Smooth muscle cell (in vitro differentiated cells): Measurements from ENCODE around the gene GLB1L2. TPM values are rescaled to one million over a fixed set of nuclear protein-coding genes. Genes with fewer than 3 reads are reported as not detected.

Experiments used
- DNase-seq: peaks from one replicate; lab custom pipeline; 2025; ENCODE audit not compliant: unreplicated experiment; lab: John Stamatoyannopoulos, UW
- H2AFZ ChIP-seq: fragments of 200-600 bp; sonication (generic); 2 replicates; pipeline ENCODE4 v1.6.0; 2016; ENCODE audit warnings: antibody characterized with exemption, low read depth, mild to moderate bottlenecking
- H3F3A ChIP-seq: fragments of 200-600 bp; sonication (generic); 2 replicates; pipeline ENCODE4 v1.6.0; 2017; ENCODE audit warnings: antibody characterized with exemption, low read depth
- H3K27ac ChIP-seq: fragments of 200-600 bp; sonication (generic); 2 replicates; pipeline ENCODE4 v1.5.1; 2016; ENCODE audit warnings: low read depth, mild to moderate bottlenecking
- H3K27me3 ChIP-seq: fragments of 200-600 bp; sonication (generic); 2 replicates; pipeline ENCODE4 v1.6.1; 2016; ENCODE audit warnings: low read depth, mild to moderate bottlenecking
- H3K36me3 ChIP-seq: fragments of 200-600 bp; sonication (generic); 2 replicates; pipeline ENCODE4 v1.5.1; 2016; ENCODE audit warnings: low read depth
- H3K4me1 ChIP-seq: fragments of 200-600 bp; sonication (generic); 2 replicates; pipeline ENCODE4 v1.5.1; 2016; ENCODE audit warnings: low read depth
- H3K4me2 ChIP-seq: fragments of 200-600 bp; sonication (generic); 2 replicates; pipeline ENCODE4 v1.6.0; 2016; ENCODE audit warnings: mild to moderate bottlenecking
- H3K4me3 ChIP-seq: fragments of 200-600 bp; sonication (generic); 2 replicates; pipeline ENCODE4 v1.5.1; 2016; ENCODE audit warnings: mild to moderate bottlenecking
- H3K79me2 ChIP-seq: fragments of 200-600 bp; sonication (generic); 2 replicates; pipeline ENCODE4 v1.6.0; 2016; ENCODE audit warnings: low read depth, mild to moderate bottlenecking
- H3K9ac ChIP-seq: fragments of 200-600 bp; sonication (generic); 2 replicates; pipeline ENCODE4 v1.6.0; 2016; ENCODE audit warnings: low read depth
- H3K9me3 ChIP-seq: fragments of 200-600 bp; sonication (generic); replicated peaks from 2 replicates; pipeline ENCODE4 v1.5.1; 2016; ENCODE audit warnings: low read depth
- H4K20me1 ChIP-seq: fragments of 200-600 bp; sonication (generic); 2 replicates; pipeline ENCODE4 v1.6.0; 2016; ENCODE audit warnings: low read depth
- WGBS: methylation state at CpG from one replicate; pipeline ENCODE4 v1.1.7; 2016; ENCODE audit warnings: low lambda C conversion rate; 5-methylcytosine and 5-hydroxymethylcytosine counted together
- polyA plus RNA-seq: library from polyadenylated mRNA; unstranded; fragments of >200 nt; fragmentation: Nextera tagmentation; extraction: Ambion mirVana; gene quantifications from 2 replicates; pipeline ENCODE4 v1.2.1, GENCODE V29; 2016
- total RNA-seq: library from RNA; depleted of rRNA; stranded (reverse); fragments of >200 nt; gene quantifications from 2 replicates; pipeline ENCODE4 v1.2.3, GENCODE V29; 2014
- TF ChIP-seq, protein P1 (sequence below): fragments of 200-600 bp; sonication (generic); IDR thresholded peaks from 2 replicates; pipeline ENCODE4 v1.5.1; 2017; ENCODE audit warnings: borderline replicate concordance, mild to moderate bottlenecking, antibody characterized with exemption; ENCODE audit not compliant: insufficient read depth, poor library complexity, severe bottlenecking

Gene GLB1L2
- total and polyA plus RNA-seq, 2 experiments from 2014 or later, result 0.40 to 0.83 TPM

DNA sequence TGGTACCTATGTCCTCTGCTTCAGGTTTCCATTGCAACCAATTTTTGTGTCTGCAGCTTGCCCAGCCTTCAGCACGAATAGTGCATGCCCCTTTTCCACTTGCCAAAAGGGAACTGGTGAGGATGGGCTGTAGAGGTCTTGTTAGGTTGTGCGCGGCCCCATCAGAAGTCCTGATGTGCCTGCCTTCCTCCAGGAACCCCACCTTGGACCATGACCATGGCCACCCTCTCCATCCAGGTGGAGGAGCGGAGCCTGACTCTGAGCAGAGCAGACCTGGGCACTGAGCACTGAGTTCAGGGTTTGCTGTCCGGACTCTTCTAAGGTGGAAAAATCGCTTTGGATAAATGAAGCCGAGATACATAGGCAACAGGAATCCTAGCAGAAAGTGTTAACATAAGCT lies 6.9 kb downstream of the GLB1L2 start:
- Histone ChIP-seq H3F3A (no peaks in the 10 kb centered on the region), H3K36me3 (no peaks in the 10 kb centered on the region), H3K79me2 (no peaks in the 10 kb centered on the region), H3K4me2 (no peak overlapping the region), H2AFZ (no peak overlapping the region), H3K27ac (no peak overlapping the region), H3K9me3 (no peaks in the 10 kb centered on the region), H3K27me3 (no peaks in the 10 kb centered on the region), H4K20me1 (no peaks in the 10 kb centered on the region), H3K9ac (no peak overlapping the region), H3K4me3 (no peak overlapping the region), H3K4me1 (no peaks in the 10 kb centered on the region)
- no peak for DNase-seq
- 94% methylated on average over 7 of the region's 7 CpGs for WGBS
- TF ChIP-seq, protein P1, sequence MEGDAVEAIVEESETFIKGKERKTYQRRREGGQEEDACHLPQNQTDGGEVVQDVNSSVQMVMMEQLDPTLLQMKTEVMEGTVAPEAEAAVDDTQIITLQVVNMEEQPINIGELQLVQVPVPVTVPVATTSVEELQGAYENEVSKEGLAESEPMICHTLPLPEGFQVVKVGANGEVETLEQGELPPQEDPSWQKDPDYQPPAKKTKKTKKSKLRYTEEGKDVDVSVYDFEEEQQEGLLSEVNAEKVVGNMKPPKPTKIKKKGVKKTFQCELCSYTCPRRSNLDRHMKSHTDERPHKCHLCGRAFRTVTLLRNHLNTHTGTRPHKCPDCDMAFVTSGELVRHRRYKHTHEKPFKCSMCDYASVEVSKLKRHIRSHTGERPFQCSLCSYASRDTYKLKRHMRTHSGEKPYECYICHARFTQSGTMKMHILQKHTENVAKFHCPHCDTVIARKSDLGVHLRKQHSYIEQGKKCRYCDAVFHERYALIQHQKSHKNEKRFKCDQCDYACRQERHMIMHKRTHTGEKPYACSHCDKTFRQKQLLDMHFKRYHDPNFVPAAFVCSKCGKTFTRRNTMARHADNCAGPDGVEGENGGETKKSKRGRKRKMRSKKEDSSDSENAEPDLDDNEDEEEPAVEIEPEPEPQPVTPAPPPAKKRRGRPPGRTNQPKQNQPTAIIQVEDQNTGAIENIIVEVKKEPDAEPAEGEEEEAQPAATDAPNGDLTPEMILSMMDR, result no peak

DNA sequence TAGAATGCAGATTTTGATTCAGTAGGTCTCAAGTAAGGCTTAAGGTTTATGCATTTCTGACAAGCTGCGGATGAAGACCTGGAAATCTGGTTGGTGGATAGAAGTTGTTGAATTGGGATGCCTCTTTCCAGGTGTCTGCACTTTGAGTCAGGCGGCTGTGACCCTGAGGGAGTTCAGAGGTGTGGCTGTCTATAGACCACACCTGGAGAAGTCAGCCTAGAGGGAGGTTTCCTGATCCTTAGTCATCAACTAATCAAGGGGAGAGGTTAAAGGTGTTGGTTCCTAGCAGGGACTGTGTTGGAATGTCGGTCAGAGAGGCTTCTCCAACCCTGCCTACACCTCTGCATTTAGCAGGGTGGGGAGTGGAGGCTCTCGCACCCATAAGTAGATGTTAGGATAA lies 8.0 kb downstream of the GLB1L2 start:
- Histone ChIP-seq H2AFZ (no peak overlapping the region), H3F3A (no peaks in the 10 kb centered on the region), H3K79me2 (no peaks in the 10 kb centered on the region), H3K9me3 (no peaks in the 10 kb centered on the region), H3K27ac (no peak overlapping the region), H3K4me3 (no peak overlapping the region), H3K36me3 (no peaks in the 10 kb centered on the region), H3K27me3 (no peaks in the 10 kb centered on the region), H3K9ac (no peak overlapping the region), H3K4me2 (no peak overlapping the region), H4K20me1 (no peaks in the 10 kb centered on the region), H3K4me1 (no peaks in the 10 kb centered on the region)
- WGBS, result 79% methylated on average over 4 of the region's 4 CpGs
- DNase-seq, result no peak
- TF ChIP-seq, protein P1, result no peak

DNA sequence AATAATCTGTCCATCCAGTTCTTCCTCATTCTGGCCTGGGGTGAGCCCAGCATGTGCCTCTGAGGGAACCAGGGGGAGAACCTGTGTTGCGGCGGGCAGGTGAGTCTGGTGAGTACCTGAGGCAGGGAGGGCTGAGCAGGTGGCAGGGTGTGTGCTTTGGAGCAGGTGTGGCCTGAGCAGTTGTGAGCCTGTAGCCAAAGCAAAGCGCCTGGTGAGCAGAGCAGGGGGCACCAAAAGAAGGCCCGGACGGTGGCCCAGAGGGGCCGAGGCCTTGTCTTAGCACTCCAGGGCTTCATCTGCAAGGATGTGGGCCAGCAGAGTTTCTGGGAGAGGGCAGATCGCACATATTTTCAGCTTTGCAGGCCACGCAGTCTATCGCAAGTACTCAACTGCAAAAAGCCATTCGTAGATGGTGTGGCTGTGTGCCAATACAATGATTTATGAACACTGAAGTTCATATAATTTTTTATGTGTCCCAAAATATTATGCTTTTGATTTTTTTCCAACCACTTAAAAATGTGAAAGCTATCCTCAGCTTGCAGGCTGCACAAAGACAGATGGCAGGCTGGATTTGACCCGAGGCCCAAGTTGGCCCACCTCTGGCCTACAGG lies 8.7 kb downstream of the GLB1L2 start:
- Histone ChIP-seq H3K27ac (no peak overlapping the region), H3K9me3 (no peaks in the 10 kb centered on the region), H3K4me3 (no peak overlapping the region), H3K36me3 (no peaks in the 10 kb centered on the region), H3K79me2 (no peaks in the 10 kb centered on the region), H3K9ac (no peak overlapping the region), H3K4me1 (no peaks in the 10 kb centered on the region), H4K20me1 (no peaks in the 10 kb centered on the region), H2AFZ (no peak overlapping the region), H3F3A (no peaks in the 10 kb centered on the region), H3K27me3 (no peaks in the 10 kb centered on the region), H3K4me2 (no peak overlapping the region)
- no peak for DNase-seq
- 97% methylated on average over 11 of the region's 11 CpGs for WGBS
- TF ChIP-seq, protein P1, result no peak
